HG02981 (cell line): ENCODE results near the gene PIN4.
"Not testable (repeated sequence)": the region's sequence is repeated elsewhere in the genome, so short reads cannot be mapped to it uniquely, and the experiment has no call there.

Experiments used
- ATAC-seq: cut with Tn5 transposase; IDR thresholded peaks from one replicate; pipeline ENCODE4 v1.9.1; 2021; ENCODE audit warnings: mild to moderate bottlenecking, moderate library complexity; ENCODE audit not compliant: unreplicated experiment

The PIN4 gene

GRCh38 chrX:72201836-72202536, 20.4 kb downstream of the PIN4 start:
- no peak for ATAC-seq

GRCh38 chrX:72202792-72203401, 21.3 kb downstream of the PIN4 start:
- no peak for ATAC-seq

- no peak for ATAC-seq
Observed at GRCh38 chrX:72203421-72203820, 21.9 kb downstream of the PIN4 start.

- no peak for ATAC-seq
Observed at GRCh38 chrX:72205706-72206105, 24.1 kb downstream of the PIN4 start.

- no peak for ATAC-seq
Observed at GRCh38 chrX:72207366-72207765, 25.8 kb downstream of the PIN4 start.

- no peak for ATAC-seq
Observed at GRCh38 chrX:72208126-72208800, 26.7 kb downstream of the PIN4 start.

- ATAC-seq, result no peak
Observed at GRCh38 chrX:72216973-72217372, 35.4 kb downstream of the PIN4 start.

- not testable (repeated sequence) for ATAC-seq
Observed at GRCh38 chrX:72220375-72220774, 38.8 kb downstream of the PIN4 start.

GRCh38 chrX:72230290-72230689, 48.7 kb downstream of the PIN4 start:
- ATAC-seq, result no peak

GRCh38 chrX:72236841-72237240, 55.3 kb downstream of the PIN4 start:
- no peak for ATAC-seq

GRCh38 chrX:72238183-72238582, 56.6 kb downstream of the PIN4 start:
- no peak for ATAC-seq

- peak; percentile 97 for ATAC-seq
Observed at GRCh38 chrX:72238721-72239475, 57.3 kb downstream of the PIN4 start, which contains the start of gene ERCC6L. Gene ERCC6L, minus strand, starts transcription at chrX:72239027. Its CDS starts 116 bp downstream, at chrX:72238911.

- no peak for ATAC-seq
Observed at GRCh38 chrX:72240976-72241375, 59.4 kb downstream of the PIN4 start.

- no peak for ATAC-seq
Observed at GRCh38 chrX:72243472-72243871, 61.9 kb downstream of the PIN4 start.

GRCh38 chrX:72245461-72246089, 64.0 kb downstream of the PIN4 start:
- no peak for ATAC-seq

- no peak for ATAC-seq
Observed at GRCh38 chrX:72247206-72247942, 65.8 kb downstream of the PIN4 start.
